Measurements from ENCODE around the gene DAG1. TPM values are rescaled to one million over a fixed set of nuclear protein-coding genes. Genes with fewer than 3 reads are reported as not detected.
A peak's percentile ranks its signal among the peaks of the same experiment; 100 is the strongest.

Gene DAG1
- total RNA-seq, 4 donors from 2014 or later = 42.1 to 102 (median 76.6) TPM

DNA sequence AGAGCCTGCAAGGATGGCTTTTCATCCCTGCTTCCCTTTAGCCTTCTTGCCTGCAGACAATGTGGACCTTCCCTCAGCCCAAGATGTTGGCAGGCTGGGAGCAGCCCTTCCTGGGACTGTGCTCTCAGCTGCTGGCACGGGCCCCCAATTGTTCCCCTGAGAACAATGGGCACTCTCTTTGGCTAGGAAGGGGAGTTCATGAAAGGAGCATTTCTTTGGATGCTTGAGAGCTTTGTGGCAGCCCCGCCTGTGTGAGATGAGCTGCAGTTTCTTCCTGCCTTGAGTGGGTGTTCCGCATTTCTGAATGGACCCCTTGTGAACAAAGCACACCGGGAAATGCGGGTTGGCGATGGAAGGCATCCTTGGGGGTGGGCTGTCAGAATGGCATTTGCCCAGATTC lies 49.2 kb downstream of the DAG1 start:
- Histone ChIP-seq H3K27me3 (no peaks in the 10 kb centered on the region), H3K4me1 (peaks cover 32% of the 10 kb centered on the region), H3K9me3 (no peaks in the 10 kb centered on the region), H3K27ac (peak overlapping the region; percentile 34), H3K36me3 (peaks cover 20% of the 10 kb centered on the region), H3K4me3 (no peak overlapping the region)
- DNase-seq (ENCODE audit: low spot score in 2 of 2) = no peak
- 68% methylated on average over 6 of the region's 6 CpGs for WGBS
- TF ChIP-seq, protein P1, sequence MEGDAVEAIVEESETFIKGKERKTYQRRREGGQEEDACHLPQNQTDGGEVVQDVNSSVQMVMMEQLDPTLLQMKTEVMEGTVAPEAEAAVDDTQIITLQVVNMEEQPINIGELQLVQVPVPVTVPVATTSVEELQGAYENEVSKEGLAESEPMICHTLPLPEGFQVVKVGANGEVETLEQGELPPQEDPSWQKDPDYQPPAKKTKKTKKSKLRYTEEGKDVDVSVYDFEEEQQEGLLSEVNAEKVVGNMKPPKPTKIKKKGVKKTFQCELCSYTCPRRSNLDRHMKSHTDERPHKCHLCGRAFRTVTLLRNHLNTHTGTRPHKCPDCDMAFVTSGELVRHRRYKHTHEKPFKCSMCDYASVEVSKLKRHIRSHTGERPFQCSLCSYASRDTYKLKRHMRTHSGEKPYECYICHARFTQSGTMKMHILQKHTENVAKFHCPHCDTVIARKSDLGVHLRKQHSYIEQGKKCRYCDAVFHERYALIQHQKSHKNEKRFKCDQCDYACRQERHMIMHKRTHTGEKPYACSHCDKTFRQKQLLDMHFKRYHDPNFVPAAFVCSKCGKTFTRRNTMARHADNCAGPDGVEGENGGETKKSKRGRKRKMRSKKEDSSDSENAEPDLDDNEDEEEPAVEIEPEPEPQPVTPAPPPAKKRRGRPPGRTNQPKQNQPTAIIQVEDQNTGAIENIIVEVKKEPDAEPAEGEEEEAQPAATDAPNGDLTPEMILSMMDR (IDR thresholded peaks at IDR 0.05) = no peak
- TF ChIP-seq POLR2AphosphoS5 (IDR thresholded peaks at IDR 0.05) (no peak), EP300 (IDR thresholded peaks at IDR 0.05) (no peak), POLR2A (IDR thresholded peaks at IDR 0.05) (no peak)

DNA sequence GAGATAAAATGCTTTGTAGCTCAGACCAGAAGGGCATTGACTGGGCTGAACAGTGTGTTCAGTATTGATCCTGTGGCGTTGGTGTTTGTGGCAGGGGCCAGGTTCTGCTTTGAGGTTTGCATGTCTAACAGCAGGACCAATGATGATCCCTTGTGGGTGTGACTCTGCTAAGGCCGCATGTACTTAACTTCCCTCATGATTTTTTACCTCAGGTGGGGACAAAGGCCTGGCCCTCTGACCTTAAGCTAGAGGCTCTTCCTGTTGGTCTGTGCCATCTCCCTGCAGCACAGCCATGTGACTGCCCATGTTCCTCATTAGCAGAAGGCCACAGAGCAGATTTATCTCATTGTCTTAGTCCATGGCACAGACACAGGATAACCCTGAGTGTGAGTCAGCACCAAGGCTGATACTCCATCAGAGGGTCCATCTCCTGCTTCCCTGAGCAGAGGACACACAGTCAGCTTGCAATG lies 49.9 kb downstream of the DAG1 start:
- Histone ChIP-seq H3K4me3 (no peak overlapping the region), H3K27me3 (no peaks in the 10 kb centered on the region), H3K27ac (peak overlapping the region; percentile 34), H3K4me1 (peaks cover 38% of the 10 kb centered on the region), H3K9me3 (no peaks in the 10 kb centered on the region), H3K36me3 (peaks cover 20% of the 10 kb centered on the region)
- 47% methylated on average over 2 of the region's 2 CpGs for WGBS
- TF ChIP-seq, protein P1 (IDR thresholded peaks at IDR 0.05) = no peak
- TF ChIP-seq EP300 (IDR thresholded peaks at IDR 0.05) (no peak), POLR2AphosphoS5 (IDR thresholded peaks at IDR 0.05) (no peak), POLR2A (IDR thresholded peaks at IDR 0.05) (no peak)
- no peak for DNase-seq (ENCODE audit: low spot score in 2 of 2)

DNA sequence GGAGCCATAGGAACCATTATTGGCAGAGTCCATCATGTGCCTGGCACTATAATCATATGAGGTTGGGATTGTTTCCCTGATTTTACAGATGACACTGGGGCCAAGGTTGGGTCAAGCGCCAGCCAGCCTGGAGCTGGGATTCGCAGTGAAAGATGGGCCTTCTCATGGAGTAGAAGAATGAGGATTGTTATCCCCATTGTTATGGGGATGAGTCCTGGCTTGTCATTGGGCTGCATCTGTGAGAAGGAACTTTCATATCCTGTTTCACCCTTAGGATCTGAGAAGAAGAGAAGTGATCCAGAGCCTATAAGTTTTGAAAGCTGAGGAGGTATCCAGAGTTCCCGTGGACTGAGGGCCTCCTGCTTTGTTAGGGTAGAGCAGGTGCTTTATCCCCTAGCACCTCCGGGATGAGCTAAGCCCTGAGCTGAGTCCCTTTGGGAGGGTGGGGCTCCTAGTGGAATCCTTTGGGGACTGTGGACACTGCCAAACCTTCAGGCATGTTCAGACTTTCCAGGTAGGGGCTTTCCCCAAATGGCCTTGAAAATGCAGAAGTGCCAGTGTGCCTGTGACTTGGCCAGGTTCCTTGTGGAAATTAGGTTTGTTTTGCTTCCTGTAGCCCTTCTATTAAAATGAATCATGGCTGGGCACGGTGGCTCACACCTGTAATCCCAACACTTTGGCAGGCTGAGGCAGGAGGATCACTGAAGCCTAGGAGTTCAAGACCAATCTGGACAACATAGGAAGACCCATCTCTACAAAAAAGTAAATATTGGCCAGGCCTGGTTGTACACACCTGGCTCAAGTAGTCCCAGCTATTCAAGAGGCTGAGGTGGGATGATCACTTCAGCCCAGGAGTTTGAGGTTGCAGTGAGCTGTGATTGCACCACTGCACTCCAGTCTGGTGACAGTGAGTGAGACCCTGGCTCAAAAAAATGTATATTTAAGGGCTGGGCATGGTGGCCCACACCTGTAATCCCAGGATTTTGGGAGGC lies 54.0 kb downstream of the DAG1 start:
- Histone ChIP-seq H3K27ac (peak overlapping the region; percentile 29), H3K4me3 (no peak overlapping the region), H3K4me1 (peaks cover 36% of the 10 kb centered on the region), H3K36me3 (no peaks in the 10 kb centered on the region), H3K9me3 (no peaks in the 10 kb centered on the region), H3K27me3 (no peaks in the 10 kb centered on the region)
- TF ChIP-seq POLR2AphosphoS5 (IDR thresholded peaks at IDR 0.05) (no peak), POLR2A (IDR thresholded peaks at IDR 0.05) (no peak), EP300 (IDR thresholded peaks at IDR 0.05) (no peak)
- TF ChIP-seq, protein P1 (IDR thresholded peaks at IDR 0.05) = no peak
- DNase-seq (ENCODE audit: low spot score in 2 of 2) = no peak
- WGBS = 40% methylated on average over 5 of the region's 5 CpGs

DNA sequence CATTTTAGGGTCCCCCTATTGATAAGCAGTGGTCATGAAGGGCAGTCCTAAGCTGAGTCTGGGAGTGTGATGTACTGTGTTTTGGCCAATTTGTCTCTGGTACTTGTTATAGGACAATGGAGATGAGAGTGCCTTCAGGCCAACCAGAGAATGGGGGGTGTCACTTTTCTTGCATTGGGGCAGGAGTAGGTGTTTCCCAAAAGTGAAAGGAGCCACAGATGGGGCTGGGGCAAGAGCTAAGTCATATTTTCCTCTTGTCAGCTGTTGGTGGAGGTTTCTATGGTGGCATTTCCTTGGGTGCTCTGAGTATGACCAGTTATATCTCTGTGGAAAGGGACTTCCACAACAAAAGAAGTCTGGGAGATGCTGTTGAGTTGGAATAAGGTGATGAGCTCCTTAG lies 59.5 kb downstream of the DAG1 start:
- no peak overlapping the region for H3K4me3 ChIP-seq
- H3K27ac ChIP-seq = no peak overlapping the region
- H3K27me3 ChIP-seq = no peaks in the 10 kb centered on the region
- peaks cover 35% of the 10 kb centered on the region for H3K36me3 ChIP-seq
- no peaks in the 10 kb centered on the region for H3K9me3 ChIP-seq
- peaks cover 7% of the 10 kb centered on the region for H3K4me1 ChIP-seq
- TF ChIP-seq EP300 (IDR thresholded peaks at IDR 0.05) = no peak
- TF ChIP-seq POLR2A (IDR thresholded peaks at IDR 0.05) = no peak
- TF ChIP-seq, protein P1 (IDR thresholded peaks at IDR 0.05) = no peak
- DNase-seq (ENCODE audit: low spot score in 2 of 2) = no peak

DNA sequence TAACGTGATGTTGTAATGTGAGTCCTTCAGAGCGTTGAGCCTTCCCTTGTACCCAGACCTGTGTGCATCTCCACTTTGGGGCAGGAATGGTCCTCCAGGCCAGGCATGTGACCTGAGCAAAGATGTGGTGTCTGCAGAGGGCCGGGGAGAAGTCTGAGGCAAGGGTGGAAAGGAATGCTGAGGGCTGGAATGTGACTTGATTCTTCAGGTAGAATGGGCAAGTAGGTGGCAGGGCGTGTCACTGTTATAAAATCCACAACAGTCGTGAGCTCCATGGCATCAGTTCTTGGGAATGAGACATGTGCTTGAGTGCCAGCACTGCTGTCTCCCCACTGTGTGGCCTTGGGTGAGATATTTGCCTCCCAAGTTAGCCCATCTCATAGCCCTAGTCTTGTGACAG lies 60.2 kb downstream of the DAG1 start:
- no peak overlapping the region for H3K27ac ChIP-seq
- peaks cover 5% of the 10 kb centered on the region for H3K4me1 ChIP-seq
- no peak for TF ChIP-seq POLR2AphosphoS5 (IDR thresholded peaks at IDR 0.05)
- TF ChIP-seq, protein P1 (IDR thresholded peaks at IDR 0.05) = no peak
- TF ChIP-seq POLR2A (IDR thresholded peaks at IDR 0.05) = no peak
- TF ChIP-seq EP300 (IDR thresholded peaks at IDR 0.05) = no peak
- H3K36me3 ChIP-seq = peaks cover 35% of the 10 kb centered on the region
- no peaks in the 10 kb centered on the region for H3K9me3 ChIP-seq
- no peak for DNase-seq (ENCODE audit: low spot score in 2 of 2)
- H3K27me3 ChIP-seq = no peaks in the 10 kb centered on the region
- no peak overlapping the region for H3K4me3 ChIP-seq
- WGBS = 80% methylated on average over 5 of the region's 5 CpGs
